DMS114 treated with DMSO at 0.1 percent for 48 hours (cell line): ENCODE measurements around the gene CEP44.
A peak's percentile ranks its signal among the peaks of the same experiment; 100 is the strongest.
"Not testable (repeated sequence)": the region's sequence is repeated elsewhere in the genome, so short reads cannot be mapped to it uniquely, and the experiment has no call there.

Source experiments
- DNase-seq: peaks from one replicate; lab custom pipeline; 2025; ENCODE audit not compliant: unreplicated experiment; lab: John Stamatoyannopoulos, UW

Gene CEP44, protein sequence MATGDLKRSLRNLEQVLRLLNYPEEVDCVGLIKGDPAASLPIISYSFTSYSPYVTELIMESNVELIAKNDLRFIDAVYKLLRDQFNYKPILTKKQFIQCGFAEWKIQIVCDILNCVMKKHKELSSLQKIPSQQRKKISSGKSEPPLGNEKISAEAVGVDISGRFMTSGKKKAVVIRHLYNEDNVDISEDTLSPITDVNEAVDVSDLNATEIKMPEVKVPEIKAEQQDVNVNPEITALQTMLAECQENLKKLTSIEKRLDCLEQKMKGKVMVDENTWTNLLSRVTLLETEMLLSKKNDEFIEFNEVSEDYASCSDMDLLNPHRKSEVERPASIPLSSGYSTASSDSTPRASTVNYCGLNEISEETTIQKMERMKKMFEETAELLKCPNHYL

DNA sequence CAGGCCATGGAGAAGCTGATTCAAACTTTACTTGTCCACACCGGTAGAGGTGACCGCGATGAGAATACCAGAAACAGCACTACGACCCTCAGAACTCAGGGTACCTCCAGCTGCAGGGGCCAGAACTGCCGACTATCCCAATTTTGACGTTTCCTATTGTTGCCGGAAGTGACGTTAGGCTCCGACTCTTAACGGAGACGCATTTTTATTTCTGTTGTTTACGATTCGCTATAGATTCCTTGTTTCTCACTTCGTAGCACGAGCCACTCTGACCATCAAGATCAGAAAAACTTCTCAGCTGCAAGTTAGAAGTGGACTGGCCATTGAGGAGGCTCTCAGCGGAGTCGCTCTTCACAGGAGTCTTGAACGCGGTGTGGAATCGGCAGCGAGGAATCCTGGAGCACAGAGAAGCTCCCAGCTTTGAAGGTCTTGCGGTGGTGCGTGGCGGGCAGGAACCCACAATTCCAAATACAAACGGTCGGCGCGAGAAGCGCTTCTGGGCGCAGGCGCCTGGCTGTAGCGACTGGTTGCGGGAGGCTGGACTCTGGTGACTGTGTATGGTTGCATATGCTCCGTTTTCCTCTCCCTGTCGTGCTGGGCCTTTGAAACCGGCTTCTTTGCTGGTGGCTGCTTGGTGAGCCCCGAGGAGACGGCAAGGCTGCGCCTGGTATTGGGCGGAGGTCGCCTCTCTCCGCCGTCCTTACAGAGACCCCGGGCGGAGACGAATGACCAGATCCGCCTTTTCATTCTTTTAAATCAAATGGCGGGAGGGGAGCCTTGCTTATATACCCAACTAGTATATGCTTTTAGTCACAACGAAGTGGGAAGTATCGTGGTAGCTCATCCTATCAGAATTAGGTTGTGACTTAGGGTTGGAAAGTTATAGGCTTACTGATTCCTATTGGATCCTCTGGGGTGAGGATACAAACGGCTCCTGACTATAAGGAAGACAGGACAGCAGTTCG, at the start of gene CEP44, which contains the start of gene FBXO8:
Gene CEP44 (plus strand): TSS at position 405 of the 965 bp plus-strand sequence. CDS start 15,211 bp downstream, outside the sequence.
Gene FBXO8 (minus strand): TSS at position 161 of the 965 bp plus-strand sequence. CDS start 20,575 bp downstream, outside the sequence.
- DNase-seq = peak; percentile 86

DNA sequence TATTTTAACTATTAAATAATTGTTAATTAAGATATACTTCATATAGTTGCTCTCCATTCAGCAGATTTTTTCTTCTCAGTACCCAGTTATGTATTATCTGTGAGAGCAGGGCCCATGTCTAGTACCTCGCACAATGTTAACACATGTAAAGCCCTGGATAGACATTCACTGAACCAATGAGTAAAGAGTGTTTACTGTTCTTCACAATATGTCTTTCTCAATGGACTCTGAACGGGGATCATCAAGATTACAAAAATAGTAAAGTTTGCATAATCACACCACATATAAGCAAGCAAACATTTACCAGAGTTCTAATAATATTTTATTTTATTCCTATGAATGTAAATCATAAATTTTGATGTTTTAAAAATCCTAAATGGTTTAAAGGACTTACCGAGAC, 47.4 kb upstream of the CEP44 start:
- no peak for DNase-seq

DNA sequence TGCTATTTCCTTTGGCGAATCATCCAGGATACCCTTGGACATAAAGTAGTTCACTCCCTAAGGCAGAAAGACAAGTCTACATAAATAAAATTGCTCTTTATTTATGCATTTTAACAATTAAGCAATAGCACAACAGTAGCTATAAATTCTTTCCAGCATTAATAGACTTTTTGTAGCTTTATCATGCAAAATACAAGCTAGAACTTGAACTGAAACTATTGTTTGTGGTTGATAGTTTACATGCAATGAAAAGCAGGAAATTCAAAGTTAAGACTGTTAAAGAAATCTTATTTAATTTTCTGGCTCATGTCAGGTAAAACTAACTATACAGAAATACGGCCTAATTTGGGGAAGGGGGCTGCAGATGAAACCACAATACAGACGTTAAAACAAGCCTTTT, 42.5 kb upstream of the CEP44 start:
- no peak for DNase-seq

DNA sequence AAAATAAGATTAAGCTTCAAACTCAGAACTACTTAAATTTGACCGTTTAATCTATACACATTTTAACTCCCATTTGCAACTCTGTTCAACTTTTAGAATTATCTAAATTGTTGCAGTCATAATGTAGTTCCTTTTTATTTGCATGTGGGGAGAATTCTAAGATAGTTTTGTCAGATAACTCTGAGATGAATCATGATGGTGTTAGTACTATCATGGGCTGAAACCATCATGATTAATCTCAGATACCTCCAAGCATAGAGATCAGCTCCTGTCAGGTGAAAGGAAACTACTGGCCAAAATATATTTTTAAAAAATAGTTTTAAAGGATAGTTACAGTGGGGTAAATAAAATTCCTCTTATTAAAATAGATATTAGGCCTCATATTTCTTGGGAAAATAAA, 39.3 kb upstream of the CEP44 start:
- no peak for DNase-seq

DNA sequence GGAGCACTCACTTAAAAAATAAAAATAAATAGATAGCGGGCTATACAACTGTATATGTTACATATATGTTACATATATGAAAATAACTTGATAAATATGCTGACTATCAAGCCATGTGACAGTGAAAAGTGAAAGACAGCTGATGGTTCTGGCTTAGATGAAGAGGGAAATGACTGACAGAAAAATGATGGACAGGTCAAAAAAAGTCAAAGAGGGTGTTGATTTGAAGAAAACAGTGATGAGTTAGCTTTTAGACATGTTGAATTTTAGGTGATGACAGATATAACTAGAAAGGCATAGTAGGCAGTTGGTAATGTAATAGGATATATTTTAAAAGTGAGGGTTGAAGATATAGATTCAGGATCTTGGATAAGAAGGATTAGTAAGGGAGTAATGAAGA, 38.0 kb upstream of the CEP44 start:
- no peak for DNase-seq

DNA sequence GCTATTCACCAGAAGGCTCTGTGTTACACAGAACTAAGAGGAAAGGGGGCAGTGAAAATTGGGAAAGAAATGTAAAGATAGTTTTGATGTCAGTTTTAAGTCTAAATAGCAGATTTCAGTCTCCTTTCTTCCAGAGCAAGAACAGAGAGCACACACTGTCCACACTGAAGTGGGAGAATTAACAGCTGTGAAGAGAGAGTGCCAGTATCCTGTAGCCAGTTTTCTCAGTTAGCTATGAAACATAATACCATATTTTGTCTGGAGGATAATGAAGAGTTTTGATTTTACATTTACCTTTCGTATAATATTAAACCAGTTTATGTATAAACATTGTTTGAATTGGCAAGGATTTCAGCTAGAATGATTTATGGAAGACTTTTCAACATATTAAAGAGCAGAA, 35.3 kb upstream of the CEP44 start:
- no peak for DNase-seq

DNA sequence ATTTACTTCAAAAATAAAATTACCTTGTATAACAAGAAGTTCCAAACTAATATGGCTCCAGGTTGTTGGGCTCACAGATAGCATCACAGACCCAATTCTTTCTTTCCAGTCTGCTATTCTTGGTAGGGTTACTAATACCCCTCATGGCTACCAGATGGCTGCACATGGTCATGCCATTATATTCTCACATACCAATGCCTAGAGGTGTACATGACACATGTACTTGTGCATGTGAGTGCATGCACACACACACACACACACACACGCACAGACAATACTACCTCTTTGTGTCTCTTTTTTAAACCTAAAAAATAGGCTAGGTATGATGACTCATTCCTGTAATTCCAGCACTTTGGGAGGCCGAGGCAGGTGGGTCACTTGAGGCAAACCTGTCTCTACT, 31.3 kb upstream of the CEP44 start:
- DNase-seq = no peak

DNA sequence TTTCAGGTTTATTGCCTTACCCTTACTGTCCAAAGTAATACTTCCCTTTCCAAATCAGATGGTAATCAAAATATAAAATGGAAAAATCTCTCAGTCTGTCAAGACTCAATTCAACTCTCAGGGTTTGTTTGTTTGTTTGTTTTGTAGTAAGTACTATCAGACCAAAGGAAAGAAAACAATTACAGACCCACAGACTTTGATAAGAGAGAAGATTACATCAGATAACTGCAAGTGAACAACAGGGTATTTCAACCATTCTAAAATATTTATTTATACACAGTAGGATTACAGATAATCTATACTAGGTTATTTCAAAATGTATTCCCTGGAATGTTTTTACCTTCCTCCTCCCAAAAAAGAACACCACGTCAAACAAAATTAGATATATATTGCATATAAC, 29.1 kb upstream of the CEP44 start:
- DNase-seq = no peak

DNA sequence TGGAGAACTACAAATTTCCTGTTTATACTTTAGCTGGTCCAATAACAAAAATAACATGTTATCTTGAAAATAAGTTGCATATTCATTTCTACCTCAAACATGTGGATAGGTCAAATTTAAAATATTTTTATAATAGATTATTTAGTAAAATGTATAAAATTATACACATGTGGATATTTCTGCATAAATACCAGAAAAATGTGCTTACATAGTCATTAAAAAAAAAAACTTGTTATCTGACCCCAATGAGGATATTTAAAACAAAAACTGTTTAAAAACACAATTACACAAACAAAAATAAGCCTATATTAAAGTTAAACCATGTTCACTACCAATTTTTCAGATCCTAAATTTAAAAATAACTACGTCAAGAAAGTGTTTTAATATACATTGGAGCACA, 28.3 kb upstream of the CEP44 start:
- DNase-seq = no peak

DNA sequence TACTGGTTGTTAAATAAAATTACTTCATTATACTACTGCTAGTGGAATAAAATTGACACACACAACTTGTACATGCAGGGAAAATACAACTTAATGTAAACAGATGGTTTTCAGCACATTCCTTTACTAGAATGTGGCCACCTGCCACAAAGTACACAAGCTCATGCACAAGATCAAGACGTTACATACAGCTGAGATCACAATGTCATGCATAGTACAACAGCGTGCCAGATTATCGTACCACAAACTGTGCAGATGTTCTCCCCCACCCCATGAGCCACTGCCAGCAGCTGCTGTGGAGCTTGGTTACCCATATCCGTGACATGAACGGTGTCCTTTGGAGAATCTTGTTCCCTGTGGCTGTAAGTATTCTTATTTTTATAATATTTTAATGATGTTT, 27.9 kb upstream of the CEP44 start:
- DNase-seq = no peak

DNA sequence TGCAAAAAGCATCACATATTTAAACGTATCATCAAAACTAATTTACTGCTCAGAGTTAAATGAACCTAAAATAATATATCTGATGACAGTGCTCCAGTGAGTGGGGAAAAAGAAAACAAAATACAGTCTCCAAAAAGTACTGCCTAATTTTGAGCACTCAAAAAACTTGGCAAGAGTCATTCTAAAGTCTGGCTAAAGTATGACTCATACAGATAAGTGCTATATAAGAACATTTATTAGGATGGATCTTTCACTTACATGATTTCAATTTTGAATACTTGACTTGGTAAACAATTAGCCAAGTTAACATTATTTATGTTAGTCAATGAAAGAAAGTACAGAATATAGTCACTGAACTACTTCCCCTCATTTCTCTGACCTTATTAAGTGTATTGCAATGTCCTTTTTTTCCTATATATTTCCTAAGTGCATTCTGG, 27.4 kb upstream of the CEP44 start:
- DNase-seq = no peak

DNA sequence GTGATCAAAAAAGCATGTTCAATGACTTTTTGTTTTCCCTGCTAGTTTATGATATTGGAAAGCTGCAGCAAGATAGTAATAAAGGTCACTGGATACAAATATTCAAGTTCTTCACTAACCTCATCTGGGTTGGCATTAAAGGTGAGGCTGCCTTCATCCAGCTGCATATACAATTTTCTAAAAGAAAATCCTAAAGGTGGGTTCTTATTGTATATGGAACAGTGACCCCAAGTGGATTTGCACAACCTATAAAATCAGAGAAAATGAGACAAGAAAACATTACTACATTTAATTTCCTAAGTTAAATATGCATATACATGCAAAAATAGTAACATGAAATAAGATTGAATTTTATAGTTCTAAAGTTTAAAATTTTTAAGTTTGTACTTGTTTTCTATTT, 24.1 kb upstream of the CEP44 start:
- no peak for DNase-seq

DNA sequence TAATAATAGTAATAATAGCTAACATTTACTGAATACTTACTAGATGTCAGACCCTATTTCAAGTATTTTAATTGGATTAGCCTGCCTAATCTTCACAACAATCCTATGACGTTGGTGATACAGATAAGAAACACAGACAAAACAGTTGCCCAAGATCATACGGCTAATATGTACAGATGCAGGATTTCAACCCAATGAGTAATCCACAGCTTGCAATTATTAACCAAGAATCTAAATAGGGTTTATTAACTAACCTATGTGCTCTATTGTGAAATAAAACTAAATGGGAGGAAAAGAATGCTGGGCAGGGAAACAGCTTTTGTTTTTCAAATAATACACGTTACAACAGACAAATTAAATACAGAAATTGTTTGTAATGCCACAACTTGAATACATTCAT, 23.6 kb upstream of the CEP44 start:
- no peak for DNase-seq

DNA sequence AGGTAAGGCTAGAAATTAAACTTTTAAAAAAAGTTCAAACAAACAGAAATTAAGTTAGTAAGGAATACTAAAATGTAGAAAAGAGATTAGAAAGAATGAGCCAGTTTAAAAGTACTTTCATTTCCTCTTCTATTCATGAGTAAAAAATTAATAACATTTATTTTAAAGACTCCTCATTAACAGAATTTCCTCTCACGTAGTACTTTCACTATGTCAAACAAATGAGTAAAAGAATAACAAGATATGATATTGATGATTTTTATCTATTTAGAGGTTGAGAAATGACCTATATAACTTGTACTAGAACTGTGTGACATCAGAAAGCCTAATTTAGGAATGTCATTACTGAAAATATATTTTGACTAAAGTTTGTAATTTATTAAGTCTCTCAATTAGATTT, 22.3 kb upstream of the CEP44 start:
- not testable (repeated sequence) for DNase-seq

DNA sequence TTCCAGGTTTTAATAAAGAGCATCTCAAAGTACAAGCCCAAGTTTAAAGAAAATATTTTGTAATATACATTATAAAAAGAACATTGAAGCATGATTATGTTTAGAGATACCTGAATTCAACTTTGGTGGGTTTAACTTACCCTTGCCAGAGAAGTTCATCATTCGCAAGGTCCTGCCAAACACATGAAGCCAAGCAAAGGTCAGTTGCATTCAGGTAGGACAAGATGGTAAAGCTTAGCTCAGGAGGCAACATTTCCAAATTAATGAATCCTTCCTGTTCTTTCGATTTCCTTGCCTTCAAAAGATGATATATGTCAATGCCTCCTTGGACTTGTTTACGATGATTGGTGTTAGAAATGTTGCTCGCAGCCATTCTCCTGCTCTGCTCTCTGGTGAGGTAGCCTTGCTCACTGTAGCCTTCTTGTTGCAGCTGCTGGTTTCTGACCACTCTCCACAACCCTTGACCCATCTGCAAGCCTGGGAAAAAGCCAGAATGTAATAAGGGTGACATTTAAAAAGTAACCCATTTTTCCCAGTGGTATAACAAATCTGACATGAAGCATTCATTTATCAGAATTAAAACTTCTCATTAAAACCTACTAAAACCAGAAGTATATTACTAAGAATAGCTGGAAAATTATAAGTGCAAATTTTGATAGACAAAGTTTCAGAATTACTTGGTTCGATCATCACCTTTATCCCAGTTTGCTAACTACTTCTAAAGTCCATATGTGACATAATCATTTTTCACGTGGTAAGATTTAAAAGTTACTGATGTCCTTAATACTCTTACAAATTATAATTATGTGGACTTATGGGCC, 20.9 kb upstream of the CEP44 start:
- DNase-seq = no peak

DNA sequence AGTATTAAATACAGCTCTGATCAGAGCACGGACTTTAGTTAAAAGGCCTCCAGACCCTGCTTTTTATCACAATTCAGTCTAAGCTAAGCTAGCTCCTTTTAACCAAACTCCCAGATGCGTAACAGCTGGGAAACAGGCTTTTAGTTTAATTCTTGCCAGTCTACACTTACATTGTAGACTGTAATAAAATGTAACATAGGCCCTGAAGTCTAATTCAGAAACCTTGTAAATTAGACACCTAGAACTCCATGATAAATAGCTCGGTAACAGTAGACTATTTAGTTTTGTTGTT, 20.3 kb upstream of the CEP44 start:
- DNase-seq = no peak

DNA sequence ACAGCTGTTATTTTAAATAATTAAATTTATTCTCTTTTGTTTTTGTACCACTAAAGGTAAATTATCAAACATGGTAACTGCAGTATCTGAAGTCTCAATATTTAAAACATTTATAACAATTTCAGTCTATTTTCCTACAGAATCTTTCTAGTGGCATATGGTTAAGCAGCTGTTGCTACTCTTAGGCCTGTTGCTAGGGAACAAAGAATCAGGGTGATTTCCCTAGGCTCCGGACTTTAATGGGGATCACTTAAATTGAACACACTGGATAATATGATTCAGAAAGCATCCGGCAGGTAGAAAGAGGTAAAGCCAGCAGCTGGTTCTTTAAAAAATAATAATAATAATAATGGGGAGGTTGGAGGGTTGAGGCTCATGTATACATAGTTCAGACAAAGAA, 17.8 kb upstream of the CEP44 start:
- no peak for DNase-seq

DNA sequence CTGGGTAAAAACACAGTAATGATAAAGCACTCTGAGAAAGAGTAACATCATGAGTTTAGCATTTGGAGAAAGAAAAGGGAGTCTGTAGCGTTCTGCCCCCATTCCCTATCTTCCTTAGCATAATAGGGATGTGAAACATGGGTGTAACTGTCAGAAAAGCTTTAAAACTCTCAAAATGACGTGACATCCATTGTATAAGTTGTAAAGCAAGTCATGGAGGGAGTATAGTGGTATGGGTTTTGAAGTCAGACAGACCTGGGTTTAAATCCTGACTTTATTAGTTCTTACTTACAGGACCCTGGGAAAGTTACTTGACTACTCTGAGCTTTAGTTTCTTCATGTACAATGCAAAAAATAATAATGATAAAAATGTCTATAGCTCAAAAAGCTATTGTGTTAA, 17.3 kb upstream of the CEP44 start:
- no peak for DNase-seq

DNA sequence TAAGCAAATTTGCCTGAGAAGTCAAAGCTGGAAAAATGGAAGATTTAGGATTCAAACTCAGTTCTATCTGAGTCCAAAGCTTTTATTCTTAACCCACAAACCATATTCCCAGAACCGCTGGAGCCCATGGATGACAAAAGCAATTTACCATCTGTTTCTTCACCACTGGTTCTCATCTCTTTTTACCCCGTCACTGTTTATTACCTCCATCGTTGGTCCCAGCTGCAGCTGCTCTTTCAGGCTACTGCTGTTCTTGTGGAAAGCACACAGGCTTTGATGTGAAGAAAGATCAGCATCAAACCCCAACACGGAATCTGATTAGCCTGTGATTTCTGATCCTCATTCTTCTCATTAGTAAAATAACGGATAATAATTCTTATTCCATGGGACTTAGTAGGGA, 9.8 kb upstream of the CEP44 start:
- no peak for DNase-seq

DNA sequence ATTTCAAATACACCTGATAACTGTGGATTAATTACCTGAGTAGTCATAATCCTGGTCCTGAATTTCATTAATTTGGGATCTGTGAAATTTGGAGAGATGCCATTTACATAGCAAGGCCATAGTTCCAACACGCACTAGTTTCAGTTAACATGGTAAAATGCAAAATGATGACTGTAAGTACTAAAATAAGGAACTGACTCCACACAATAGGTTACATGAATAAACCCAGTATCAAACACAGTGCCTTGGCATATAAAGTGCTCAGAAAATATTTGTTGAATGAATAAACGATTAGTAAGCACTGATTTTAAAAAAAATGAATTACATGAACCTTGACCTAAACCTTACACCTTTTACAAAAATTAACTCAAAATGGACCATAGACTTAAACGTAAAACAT, 9.3 kb upstream of the CEP44 start:
- DNase-seq = no peak

DNA sequence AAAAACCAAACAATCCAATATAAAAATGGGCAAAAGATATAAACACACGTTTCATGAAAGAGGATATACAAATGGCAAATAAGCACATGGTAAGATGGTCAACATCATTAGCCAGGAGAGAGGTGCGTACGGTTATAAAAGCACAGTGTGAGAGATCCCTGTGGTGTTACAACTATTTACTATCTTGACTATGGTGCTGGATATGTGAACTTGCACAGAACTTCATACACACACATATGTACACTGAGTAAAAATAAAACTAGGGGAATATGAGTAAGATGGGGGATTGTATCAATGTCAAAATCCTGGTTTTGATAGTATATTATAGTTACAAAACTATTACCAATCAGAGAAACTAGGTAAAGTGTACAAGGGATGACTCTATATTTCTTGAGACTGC, 8.6 kb upstream of the CEP44 start:
- DNase-seq = no peak
